DND-41 (cell line): ENCODE data around the gene LMOD2.

Source experiments
- EZH2 ChIP-seq: IDR thresholded peaks from 3 replicates; pipeline ENCODE4 v1.6.1; 2012; ENCODE audit warnings: borderline replicate concordance, low read depth, mild to moderate bottlenecking, moderate library complexity, low read length, inconsistent platforms; ENCODE audit not compliant: severe bottlenecking
- TF ChIP-seq, protein P1 (sequence below): IDR thresholded peaks from 2 replicates; pipeline ENCODE4 v1.5.1; 2012; ENCODE audit warnings: borderline replicate concordance, low read length, moderate library complexity, mild to moderate bottlenecking; ENCODE audit not compliant: poor library complexity, severe bottlenecking; ENCODE audit errors: extremely low read depth

DNA sequence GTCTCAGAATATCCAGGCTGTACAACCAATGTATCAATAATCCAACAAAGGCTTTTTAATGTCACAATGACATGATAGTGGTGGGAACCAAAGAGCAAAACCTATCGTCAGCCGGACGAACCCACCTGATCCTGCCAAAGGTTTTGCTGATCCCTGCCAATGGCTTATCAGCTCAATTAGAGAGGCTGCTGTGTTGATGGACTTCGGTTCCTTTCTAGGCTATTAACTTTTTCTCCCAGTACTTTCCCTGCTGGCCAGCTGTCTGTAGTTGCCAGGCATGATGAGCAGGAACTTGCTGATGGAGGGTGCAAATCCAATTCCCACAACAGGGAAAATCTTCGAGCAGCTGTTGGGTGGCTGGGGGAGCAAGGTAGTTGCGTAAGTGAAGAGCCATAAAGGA, 2.4 kb downstream of the LMOD2 start:
- TF ChIP-seq, protein P1, sequence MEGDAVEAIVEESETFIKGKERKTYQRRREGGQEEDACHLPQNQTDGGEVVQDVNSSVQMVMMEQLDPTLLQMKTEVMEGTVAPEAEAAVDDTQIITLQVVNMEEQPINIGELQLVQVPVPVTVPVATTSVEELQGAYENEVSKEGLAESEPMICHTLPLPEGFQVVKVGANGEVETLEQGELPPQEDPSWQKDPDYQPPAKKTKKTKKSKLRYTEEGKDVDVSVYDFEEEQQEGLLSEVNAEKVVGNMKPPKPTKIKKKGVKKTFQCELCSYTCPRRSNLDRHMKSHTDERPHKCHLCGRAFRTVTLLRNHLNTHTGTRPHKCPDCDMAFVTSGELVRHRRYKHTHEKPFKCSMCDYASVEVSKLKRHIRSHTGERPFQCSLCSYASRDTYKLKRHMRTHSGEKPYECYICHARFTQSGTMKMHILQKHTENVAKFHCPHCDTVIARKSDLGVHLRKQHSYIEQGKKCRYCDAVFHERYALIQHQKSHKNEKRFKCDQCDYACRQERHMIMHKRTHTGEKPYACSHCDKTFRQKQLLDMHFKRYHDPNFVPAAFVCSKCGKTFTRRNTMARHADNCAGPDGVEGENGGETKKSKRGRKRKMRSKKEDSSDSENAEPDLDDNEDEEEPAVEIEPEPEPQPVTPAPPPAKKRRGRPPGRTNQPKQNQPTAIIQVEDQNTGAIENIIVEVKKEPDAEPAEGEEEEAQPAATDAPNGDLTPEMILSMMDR, result no peak
- no peak for TF ChIP-seq EZH2
